PC-9 (cell line): ENCODE results near the gene FAIM2.

Experiments
- EZH2 ChIP-seq: fragments of 200-600 bp; sonication (generic); IDR thresholded peaks from 2 replicates; pipeline ENCODE4 v1.8.0; 2017; ENCODE audit warnings: antibody characterized with exemption, low read depth
- TF ChIP-seq, protein P1 (sequence below): fragments of 200-600 bp; sonication (generic); conservative IDR thresholded peaks from 2 replicates; pipeline ENCODE4 v1.6.1; 2017; ENCODE audit warnings: mixed run types, antibody characterized with exemption, mild to moderate bottlenecking, moderate library complexity

- TF ChIP-seq, protein P1, sequence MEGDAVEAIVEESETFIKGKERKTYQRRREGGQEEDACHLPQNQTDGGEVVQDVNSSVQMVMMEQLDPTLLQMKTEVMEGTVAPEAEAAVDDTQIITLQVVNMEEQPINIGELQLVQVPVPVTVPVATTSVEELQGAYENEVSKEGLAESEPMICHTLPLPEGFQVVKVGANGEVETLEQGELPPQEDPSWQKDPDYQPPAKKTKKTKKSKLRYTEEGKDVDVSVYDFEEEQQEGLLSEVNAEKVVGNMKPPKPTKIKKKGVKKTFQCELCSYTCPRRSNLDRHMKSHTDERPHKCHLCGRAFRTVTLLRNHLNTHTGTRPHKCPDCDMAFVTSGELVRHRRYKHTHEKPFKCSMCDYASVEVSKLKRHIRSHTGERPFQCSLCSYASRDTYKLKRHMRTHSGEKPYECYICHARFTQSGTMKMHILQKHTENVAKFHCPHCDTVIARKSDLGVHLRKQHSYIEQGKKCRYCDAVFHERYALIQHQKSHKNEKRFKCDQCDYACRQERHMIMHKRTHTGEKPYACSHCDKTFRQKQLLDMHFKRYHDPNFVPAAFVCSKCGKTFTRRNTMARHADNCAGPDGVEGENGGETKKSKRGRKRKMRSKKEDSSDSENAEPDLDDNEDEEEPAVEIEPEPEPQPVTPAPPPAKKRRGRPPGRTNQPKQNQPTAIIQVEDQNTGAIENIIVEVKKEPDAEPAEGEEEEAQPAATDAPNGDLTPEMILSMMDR: no peak
- TF ChIP-seq EZH2: no peak
Measured at GRCh38 chr12:49897276-49897675, 6.4 kb downstream of the FAIM2 start.
